Natural killer cell treated with Interleukin-12 subunit alpha and Interleukin-12 subunit beta and Interleukin-15 and Interleukin-18, amount 100 ng/mL, for 72 hours (primary cell): ENCODE results near the gene PDGFRB. TPM values are rescaled to one million over a fixed set of nuclear protein-coding genes. Genes with fewer than 3 reads are reported as not detected.
A peak's percentile ranks its signal among the peaks of the same experiment; 100 is the strongest.

Experiments used
- ATAC-seq, 2 donors: fragments of 150-1000 bp; cut with Tn5 transposase in 1 of 2; sonication (Bioruptor Pico), chemical (Tn5 transposase) in 1 of 2; 2 replicates each; pipeline ENCODE4 v1.10.0; 2021
- DNase-seq: peaks from one replicate; pipeline ENCODE4 v3.0.0; 2022; ENCODE audit warnings: low spot score
- H3K27ac Mint-ChIP-seq, 2 donors: 1 replicate in 1 of 2; 2 replicates in 1 of 2; pipeline ENCODE4 v1.8.0; 2022; ENCODE audit warnings: mixed read lengths in 2 of 2, mild to moderate bottlenecking in 1 of 2, moderate library complexity in 1 of 2
- H3K27me3 Mint-ChIP-seq, 2 donors: 1 replicate in 1 of 2; 2 replicates in 1 of 2; pipeline ENCODE4 v1.8.0; 2022; ENCODE audit warnings: mixed read lengths in 2 of 2
- H3K36me3 Mint-ChIP-seq: one replicate; pipeline ENCODE4 v1.8.0; 2022; ENCODE audit warnings: mixed read lengths
- H3K4me1 Mint-ChIP-seq, 2 donors: 1 replicate in 1 of 2; 2 replicates in 1 of 2; pipeline ENCODE4 v1.8.0; 2022; ENCODE audit warnings: low read depth in 2 of 2, mixed read lengths in 2 of 2, mild to moderate bottlenecking in 1 of 2
- H3K4me3 Mint-ChIP-seq: one replicate; pipeline ENCODE4 v1.8.0; 2022; ENCODE audit warnings: mixed read lengths
- H3K9me3 Mint-ChIP-seq: 2 replicates; pipeline ENCODE4 v1.8.0; 2022; ENCODE audit warnings: mixed read lengths
- total RNA-seq, 2 donors: library from RNA; stranded (reverse); gene quantifications; one replicate each; pipeline ENCODE4 v1.2.3, GENCODE V29; 2022

Gene PDGFRB
- total RNA-seq, 2 donors from 2014 or later: 4.4 to 9.0 TPM

- Mint-ChIP-seq H3K27ac (no peak overlapping the region), H3K4me1 (no peaks in the 10 kb centered on the region)
Observed at GRCh38 chr5:150188146-150188842, 32.6 kb upstream of the PDGFRB start.

DNA sequence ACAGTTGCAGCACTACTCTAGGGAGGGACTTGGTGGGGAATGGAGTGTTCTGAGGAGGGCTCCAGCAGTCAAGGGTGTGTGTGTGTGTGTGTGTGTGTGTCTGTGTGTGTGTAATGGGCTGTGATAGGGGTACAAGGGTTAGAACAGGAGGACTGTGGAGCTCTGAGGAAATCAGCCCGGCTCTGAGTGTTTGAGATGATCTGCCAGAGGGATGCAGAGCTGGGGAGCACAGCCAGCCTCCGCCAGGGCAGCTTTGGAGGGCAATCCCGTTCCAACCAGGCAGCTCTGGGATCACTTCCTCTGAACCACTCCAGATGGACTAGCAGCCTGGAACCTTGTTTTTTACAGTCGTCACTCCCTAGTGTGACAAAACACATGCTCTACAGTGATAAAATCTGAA, 31.3 kb upstream of the PDGFRB start:
- Mint-ChIP-seq H3K4me3 (no peak overlapping the region), H3K27ac (no peak overlapping the region), H3K9me3 (no peaks in the 10 kb centered on the region), H3K36me3 (no peaks in the 10 kb centered on the region), H3K27me3 (peaks cover 8 to 22% of the 10 kb centered on the region in 2 donors), H3K4me1 (no peaks in the 10 kb centered on the region)
- ATAC-seq: no peak
- DNase-seq: no peak

More at GRCh38 chr5:150188146-150188842, 32.6 kb upstream of the PDGFRB start:
- no peaks in the 10 kb centered on the region for H3K9me3 Mint-ChIP-seq
- no peak overlapping the region for H3K4me3 Mint-ChIP-seq
- H3K36me3 Mint-ChIP-seq: no peaks in the 10 kb centered on the region
- DNase-seq (no peak), ATAC-seq (no peak)
- H3K27me3 Mint-ChIP-seq: peaks cover 8 to 19% of the 10 kb centered on the region in 2 donors

GRCh38 chr5:150186137-150186536, 30.5 kb upstream of the PDGFRB start:
- Mint-ChIP-seq H3K27me3 (peaks cover 8 to 21% of the 10 kb centered on the region in 2 donors), H3K27ac (no peak overlapping the region), H3K36me3 (no peaks in the 10 kb centered on the region), H3K4me1 (no peaks in the 10 kb centered on the region), H3K9me3 (no peaks in the 10 kb centered on the region), H3K4me3 (no peak overlapping the region)
- ATAC-seq (no peak), DNase-seq (no peak)

DNA sequence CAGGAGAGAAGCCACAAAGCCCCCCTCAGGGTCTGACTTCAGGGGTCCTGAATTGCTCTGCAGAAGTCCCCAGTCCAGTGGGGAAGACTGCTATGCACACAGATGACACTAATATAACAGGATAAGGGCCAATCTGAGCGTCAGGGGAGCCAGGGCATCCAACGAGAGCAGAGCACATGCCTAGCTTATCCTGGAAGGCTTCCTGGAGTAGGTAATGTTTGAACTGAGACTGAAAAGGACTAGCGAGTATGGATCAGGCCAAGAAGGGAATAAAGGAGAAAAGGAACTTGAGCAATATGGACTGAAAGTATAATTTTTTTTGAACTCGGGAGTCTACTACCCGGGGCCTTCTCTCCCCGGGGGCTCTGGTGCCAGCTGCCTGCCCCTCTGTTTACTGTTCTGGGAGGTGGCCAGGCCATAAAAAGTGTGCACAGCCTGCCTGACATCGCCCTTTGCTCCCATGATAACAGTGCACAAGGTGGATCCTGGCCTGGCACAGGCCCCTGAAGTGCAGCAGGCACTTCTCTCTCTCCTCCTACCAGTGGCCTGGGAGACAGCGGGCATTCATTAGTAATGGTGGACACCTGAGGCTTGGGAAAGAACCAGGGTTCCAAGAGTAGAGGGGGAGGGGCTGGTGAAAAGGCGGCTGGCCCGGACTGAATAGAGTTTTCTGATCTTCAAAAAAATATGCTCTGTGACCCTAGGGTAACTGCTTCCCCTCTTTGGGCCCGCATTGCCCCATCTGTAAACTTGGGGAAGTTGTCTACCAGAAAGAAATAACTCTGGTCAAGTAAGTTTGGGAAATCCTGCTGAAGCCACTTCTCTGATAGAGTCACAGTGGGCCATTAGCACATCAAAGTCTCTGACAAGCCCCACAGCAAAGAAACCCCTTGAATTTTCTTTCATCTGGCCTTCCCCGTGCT, 29.6 kb upstream of the PDGFRB start:
- no peak for DNase-seq
- H3K4me3 Mint-ChIP-seq: no peak overlapping the region
- H3K27me3 Mint-ChIP-seq: peaks cover 8 to 21% of the 10 kb centered on the region in 2 donors
- ATAC-seq: no peak
- H3K9me3 Mint-ChIP-seq: no peaks in the 10 kb centered on the region
- no peaks in the 10 kb centered on the region for H3K4me1 Mint-ChIP-seq
- no peaks in the 10 kb centered on the region for H3K36me3 Mint-ChIP-seq
- no peak overlapping the region for H3K27ac Mint-ChIP-seq

DNA sequence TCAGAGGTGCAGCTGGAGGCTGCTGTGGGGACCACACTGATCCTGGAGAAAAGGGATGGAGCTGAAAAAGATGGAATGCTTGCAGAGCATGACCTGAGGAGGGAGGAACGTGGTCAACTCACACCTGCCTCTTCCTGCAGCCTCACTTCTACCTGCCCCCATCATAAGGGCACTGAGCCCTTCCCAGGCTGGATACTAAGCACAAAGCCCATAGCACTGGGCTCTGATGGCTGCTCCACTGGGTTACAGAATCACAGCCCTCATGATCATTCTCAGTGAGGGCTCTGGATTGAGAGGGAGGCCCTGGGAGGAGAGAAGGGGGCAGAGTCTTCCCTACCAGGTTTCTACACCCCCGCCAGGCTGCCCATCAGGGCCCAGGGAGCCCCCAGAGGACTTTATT, 28.4 kb upstream of the PDGFRB start:
- H3K27me3 Mint-ChIP-seq: peaks cover 2 to 15% of the 10 kb centered on the region in 2 donors
- H3K4me3 Mint-ChIP-seq: no peak overlapping the region
- H3K36me3 Mint-ChIP-seq: no peaks in the 10 kb centered on the region
- H3K9me3 Mint-ChIP-seq: no peaks in the 10 kb centered on the region
- DNase-seq (no peak), ATAC-seq (no peak)
- no peaks in the 10 kb centered on the region for H3K4me1 Mint-ChIP-seq
- H3K27ac Mint-ChIP-seq: no peak overlapping the region

- Mint-ChIP-seq H3K27me3 (peaks cover 0 to 17% of the 10 kb centered on the region in 2 donors), H3K36me3 (no peaks in the 10 kb centered on the region), H3K4me3 (no peak overlapping the region), H3K27ac (no peak overlapping the region), H3K9me3 (no peaks in the 10 kb centered on the region), H3K4me1 (no peaks in the 10 kb centered on the region)
- DNase-seq (no peak), ATAC-seq (no peak)
Observed at GRCh38 chr5:150183436-150183835, 27.8 kb upstream of the PDGFRB start.

- H3K27ac Mint-ChIP-seq: no peak overlapping the region
- H3K9me3 Mint-ChIP-seq: no peaks in the 10 kb centered on the region
- ATAC-seq (peak in 1 of 2 donors; percentile 3), DNase-seq (no peak)
- peaks cover 0 to 17% of the 10 kb centered on the region in 2 donors for H3K27me3 Mint-ChIP-seq
- H3K36me3 Mint-ChIP-seq: no peaks in the 10 kb centered on the region
- no peaks in the 10 kb centered on the region for H3K4me1 Mint-ChIP-seq
- no peak overlapping the region for H3K4me3 Mint-ChIP-seq
Observed at GRCh38 chr5:150182774-150183173, 27.1 kb upstream of the PDGFRB start.

- no peak overlapping the region for H3K4me3 Mint-ChIP-seq
- no peaks in the 10 kb centered on the region for H3K36me3 Mint-ChIP-seq
- H3K27me3 Mint-ChIP-seq: peaks cover 0 to 12% of the 10 kb centered on the region in 2 donors
- ATAC-seq: no peak
- DNase-seq: no peak
- H3K9me3 Mint-ChIP-seq: no peaks in the 10 kb centered on the region
- no peak overlapping the region for H3K27ac Mint-ChIP-seq
- H3K4me1 Mint-ChIP-seq: no peaks in the 10 kb centered on the region
Observed at GRCh38 chr5:150181766-150182545, 26.3 kb upstream of the PDGFRB start.

GRCh38 chr5:150181027-150181426, 25.4 kb upstream of the PDGFRB start:
- Mint-ChIP-seq H3K4me1 (no peaks in the 10 kb centered on the region), H3K27me3 (peaks cover 0 to 10% of the 10 kb centered on the region in 2 donors), H3K9me3 (no peaks in the 10 kb centered on the region), H3K36me3 (no peaks in the 10 kb centered on the region), H3K27ac (no peak overlapping the region), H3K4me3 (no peak overlapping the region)
- DNase-seq: no peak
- ATAC-seq: no peak

GRCh38 chr5:150180241-150181026, 24.8 kb upstream of the PDGFRB start:
- DNase-seq (no peak), ATAC-seq (no peak)
- Mint-ChIP-seq H3K36me3 (no peaks in the 10 kb centered on the region), H3K4me3 (no peak overlapping the region), H3K27ac (no peak overlapping the region), H3K27me3 (peaks cover 0 to 10% of the 10 kb centered on the region in 2 donors), H3K9me3 (no peaks in the 10 kb centered on the region), H3K4me1 (no peaks in the 10 kb centered on the region)

DNA sequence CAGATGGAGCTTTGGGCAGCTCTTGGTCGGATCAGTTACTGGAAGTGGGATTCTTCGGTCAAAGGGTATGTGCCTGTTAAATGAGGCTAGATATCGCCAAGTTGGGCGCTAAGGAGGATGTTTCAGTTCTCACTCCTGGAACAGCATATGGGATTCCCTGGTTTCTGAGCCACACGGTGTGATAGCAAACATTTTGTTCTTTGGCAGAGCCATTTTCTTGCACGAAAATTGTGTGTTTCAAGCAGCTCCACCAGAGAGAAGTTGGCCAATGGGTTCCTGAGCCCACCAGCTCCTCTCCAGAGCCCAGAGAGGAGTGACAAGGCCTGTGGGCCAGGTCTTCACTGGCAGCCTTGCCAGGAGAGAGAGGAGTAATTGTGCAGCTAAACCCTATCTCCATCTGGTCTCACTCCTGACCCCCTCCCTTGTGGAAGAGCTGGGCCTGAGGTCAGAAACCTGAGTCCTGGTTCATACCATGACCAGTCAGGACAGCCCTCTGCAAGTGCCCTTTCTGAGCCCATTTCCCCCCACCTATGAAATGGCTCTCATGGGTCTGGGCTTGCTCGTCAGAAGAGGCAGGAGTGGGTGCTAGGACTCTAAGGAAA, 23.5 kb upstream of the PDGFRB start:
- no peak for ATAC-seq
- peaks cover 0 to 10% of the 10 kb centered on the region in 2 donors for H3K27me3 Mint-ChIP-seq
- no peaks in the 10 kb centered on the region for H3K9me3 Mint-ChIP-seq
- no peak overlapping the region for H3K27ac Mint-ChIP-seq
- H3K36me3 Mint-ChIP-seq: no peaks in the 10 kb centered on the region
- no peak for DNase-seq
- H3K4me1 Mint-ChIP-seq: no peaks in the 10 kb centered on the region
- H3K4me3 Mint-ChIP-seq: no peak overlapping the region

- H3K27me3 Mint-ChIP-seq: peaks cover 0 to 10% of the 10 kb centered on the region in 2 donors
- H3K9me3 Mint-ChIP-seq: no peaks in the 10 kb centered on the region
- no peaks in the 10 kb centered on the region for H3K36me3 Mint-ChIP-seq
- H3K4me3 Mint-ChIP-seq: no peak overlapping the region
- DNase-seq (no peak), ATAC-seq (no peak)
- no peak overlapping the region for H3K27ac Mint-ChIP-seq
- H3K4me1 Mint-ChIP-seq: no peaks in the 10 kb centered on the region
Observed at GRCh38 chr5:150178262-150178661, 22.6 kb upstream of the PDGFRB start.

GRCh38 chr5:150177721-150178120, 22.1 kb upstream of the PDGFRB start:
- ATAC-seq (no peak), DNase-seq (no peak)
- Mint-ChIP-seq H3K27me3 (peaks cover 0 to 7% of the 10 kb centered on the region in 2 donors), H3K4me1 (no peaks in the 10 kb centered on the region), H3K36me3 (no peaks in the 10 kb centered on the region), H3K27ac (no peak overlapping the region), H3K4me3 (no peak overlapping the region), H3K9me3 (no peaks in the 10 kb centered on the region)
